K562 (cell line): ENCODE data around the gene CDK14. TPM values are rescaled to one million over a fixed set of nuclear protein-coding genes. Genes with fewer than 3 reads are reported as not detected.

Experiments used
- ATAC-seq: fragments of 200-7000 bp; cut with Tn5 transposase; 3 replicates; pipeline ENCODE4 v1.9.1; 2020; ENCODE audit warnings: moderate library complexity
- BruUV-seq: library from RNA; stranded (reverse); fragments of 400-500 nt; replicated peaks from 2 replicates; lab custom pipeline; 2021; lab: Mats Ljungman, UMichigan
- CTCF ChIA-PET: fragments of 300-600 bp; formaldehyde crosslinking; extraction: SDS; loops from one replicate; lab custom pipeline; 2021; ENCODE audit warnings: low intra/inter-chr PET ratio; lab: Yijun Ruan, JAX
- POLR2A ChIA-PET: fragments of 300-600, 350-650 bp; sonication (Branson Sonifier 250); formaldehyde crosslinking; extraction: SDS; loops from one replicate; lab custom pipeline; 2021; ENCODE audit warnings: antibody characterized with exemption, inconsistent platforms; lab: Yijun Ruan, JAX
- DNase-seq, 4 experiments: peaks; one replicate each; pipeline versions ENCODE4 v3.0.0 to v3.0.0-alpha.2; 2011 to 2018; ENCODE audit warnings: low spot score in 3 of 4, mixed read lengths in 3 of 4; ENCODE audit errors: extremely low read depth in 1 of 4
- FAIRE-seq: peaks from 2 replicates; lab custom pipeline; 2011; peaks lifted over from hg19 to GRCh38; lab: Jason Lieb, UNC
- H2AFZ ChIP-seq: 2 replicates; pipeline ENCODE4 v1.6.0; 2011; ENCODE audit warnings: low read depth, low read length, control low read depth, inconsistent platforms
- H3K27ac ChIP-seq: fragments of 200-600 bp; 3 replicates; pipeline ENCODE4 v1.8.0; 2011; ENCODE audit warnings: low read depth, mild to moderate bottlenecking, control low read depth, inconsistent platforms, low read length, moderate library complexity, mixed read lengths; ENCODE audit errors: extremely low read depth
- H3K27me3 ChIP-seq, 2 experiments: fragments of 300-600 bp in 1 of 2; 2 replicates in 1 of 2; 3 replicates in 1 of 2; pipeline versions ENCODE4 v1.6.0 to v1.8.0; 2011; ENCODE audit warnings: inconsistent platforms in 2 of 2, low read length in 2 of 2, mild to moderate bottlenecking in 1 of 2, mixed read lengths in 1 of 2, moderate library complexity in 1 of 2; ENCODE audit not compliant: control insufficient read depth in 2 of 2, insufficient read depth in 2 of 2
- H3K36me3 ChIP-seq: fragments of 300-600 bp; 3 replicates; pipeline ENCODE4 v1.8.0; 2011; ENCODE audit warnings: mild to moderate bottlenecking, low read length, inconsistent platforms; ENCODE audit not compliant: control insufficient read depth, insufficient read depth
- H3K4me1 ChIP-seq, 2 experiments: fragments of 200-600 bp in 1 of 2; replicated peaks in 1 of 2; 2 replicates in 1 of 2; 3 replicates in 1 of 2; pipeline versions ENCODE4 v1.5.1 to v1.8.0; 2011; ENCODE audit warnings: inconsistent platforms in 2 of 2, low read length in 2 of 2, mild to moderate bottlenecking in 1 of 2, mixed read lengths in 1 of 2, moderate library complexity in 1 of 2; ENCODE audit not compliant: control insufficient read depth in 2 of 2, insufficient read depth in 2 of 2
- H3K4me2 ChIP-seq: 2 replicates; pipeline ENCODE4 v1.6.1; 2011; ENCODE audit warnings: low read length, control low read depth, inconsistent platforms, mixed read lengths; ENCODE audit not compliant: insufficient read depth
- H3K4me3 ChIP-seq: fragments of 200-600 bp; sonication (generic), shearing (Covaris generic); 2 replicates; pipeline ENCODE4 v1.5.1; 2016; ENCODE audit warnings: control low read depth, inconsistent platforms
- H3K79me2 ChIP-seq: fragments of 200-600 bp; 3 replicates; pipeline ENCODE4 v1.8.0; 2011; ENCODE audit warnings: low read length, inconsistent platforms; ENCODE audit not compliant: control insufficient read depth, insufficient read depth
- H3K9ac ChIP-seq, 2 experiments: 2 replicates each; pipeline versions ENCODE4 v1.6.0 to v1.6.1; 2011; ENCODE audit warnings: low read depth in 2 of 2, low read length in 2 of 2, control low read depth in 1 of 2, inconsistent platforms in 1 of 2, mild to moderate bottlenecking in 1 of 2, mixed read lengths in 1 of 2; ENCODE audit not compliant: insufficient read depth in 1 of 2
- H3K9me1 ChIP-seq: one replicate; pipeline ENCODE4 v1.6.0; 2011; ENCODE audit warnings: inconsistent platforms, mild to moderate bottlenecking, low read length, moderate library complexity; ENCODE audit not compliant: control insufficient read depth, insufficient read depth
- H3K9me3 ChIP-seq: replicated peaks from 2 replicates; pipeline ENCODE4 v1.5.1; 2011; ENCODE audit warnings: low read depth, low read length, inconsistent platforms; ENCODE audit not compliant: control insufficient read depth, insufficient read depth
- H4K20me1 ChIP-seq: replicated peaks from 2 replicates; pipeline ENCODE4 v1.6.1; 2011; ENCODE audit warnings: low read length, inconsistent platforms, mixed read lengths; ENCODE audit not compliant: control insufficient read depth, insufficient read depth
- E2F3 ChIP-seq: fragments of 250-450 bp; sonication (Bioruptor Pico); IDR thresholded peaks from 2 replicates; pipeline ENCODE4 v1.4.0; 2020; ENCODE audit warnings: mild to moderate bottlenecking
- FOXP1 ChIP-seq: sonication (generic); formaldehyde crosslinking; IDR thresholded peaks from 2 replicates; pipeline ENCODE4 v1.8.0; 2022; ENCODE audit warnings: mild to moderate bottlenecking, missing genetic modification reagents
- NR1H2 ChIP-seq: sonication (generic); formaldehyde crosslinking; IDR thresholded peaks from 2 replicates; pipeline ENCODE4 v1.4.0; 2020; ENCODE audit warnings: mild to moderate bottlenecking, missing genetic modification reagents
- RBFOX2 ChIP-seq: fragments of 200-400 bp; formaldehyde crosslinking; IDR thresholded peaks from 2 replicates; pipeline ENCODE4 v1.6.1; 2017; ENCODE audit warnings: low read depth, mild to moderate bottlenecking, low read length, moderate library complexity
- THRB ChIP-seq: fragments of 450-650 bp; formaldehyde crosslinking; conservative IDR thresholded peaks from 2 replicates; pipeline ENCODE4 v1.4.0; 2022; ENCODE audit warnings: mild to moderate bottlenecking, missing genetic modification characterization
- ZBTB2 ChIP-seq: fragments of 450-650 bp; IDR thresholded peaks from 2 replicates; pipeline ENCODE4 v1.6.1; 2016; ENCODE audit warnings: antibody characterized with exemption
- ZBTB7A ChIP-seq: IDR thresholded peaks from 2 replicates; pipeline ENCODE4 v1.6.1; 2011; ENCODE audit warnings: low read depth, mild to moderate bottlenecking, low read length, moderate library complexity, borderline replicate concordance; ENCODE audit not compliant: control insufficient read depth
- WGBS: fragments of 100-300 bp; shearing (Covaris generic); methylation state at CpG from one replicate; pipeline ENCODE4 v1.1.6; 2016; ENCODE audit warnings: low coverage, mixed read lengths; ENCODE audit not compliant: insufficient coverage; ENCODE audit errors: missing lambda C conversion rate; 5-methylcytosine and 5-hydroxymethylcytosine counted together
- in situ Hi-C: fragments of 300-500 bp; cut with MboI; formaldehyde crosslinking; loops from 4 replicates; pipeline ENCODE4 v1.15.0; 2018; ENCODE audit warnings: inconsistent platforms, mixed read lengths
- intact Hi-C: fragments of 100-400 bp; cut with micrococcal nuclease; formaldehyde crosslinking; loops from 2 replicates; pipeline ENCODE4 v1.14.2; 2022
- polyA plus RNA-seq, 8 experiments: library from polyadenylated mRNA; depleted of rRNA in 4 of 8; stranded (reverse) in 5 of 8; unstranded in 3 of 8; fragments of >200 nt; fragmentation: Nextera tagmentation in 2 of 8; fragmentation: Illumina TruSeq in 1 of 8; extraction: Ambion mirVana in 2 of 8; extraction: Trizol in 1 of 8; gene quantifications; 2 replicates each; pipeline versions ENCODE4 v1.2.1 to v1.2.3, GENCODE V29; 2011 to 2014; ENCODE audit warnings: inconsistent platforms in 1 of 8, missing spikeins in 1 of 8
- total RNA-seq, 7 experiments: library from RNA; depleted of rRNA in 6 of 7; stranded (reverse); fragments of >200 nt in 6 of 7; fragmentation: Illumina TruSeq in 2 of 7; extraction: Trizol in 2 of 7; gene quantifications; 2 replicates each; pipeline versions ENCODE4 v1.2.1 to v1.2.3, GENCODE V29; 2011 to 2021; ENCODE audit warnings: low replicate concordance in 1 of 7

CDK14 gene
- total and polyA plus RNA-seq, 9 of the 15 experiments (the other 6 are each of a cell fraction or from before 2014, with no cell fraction given), result 0.03 to 0.91 (median 0.16) TPM

DNA sequence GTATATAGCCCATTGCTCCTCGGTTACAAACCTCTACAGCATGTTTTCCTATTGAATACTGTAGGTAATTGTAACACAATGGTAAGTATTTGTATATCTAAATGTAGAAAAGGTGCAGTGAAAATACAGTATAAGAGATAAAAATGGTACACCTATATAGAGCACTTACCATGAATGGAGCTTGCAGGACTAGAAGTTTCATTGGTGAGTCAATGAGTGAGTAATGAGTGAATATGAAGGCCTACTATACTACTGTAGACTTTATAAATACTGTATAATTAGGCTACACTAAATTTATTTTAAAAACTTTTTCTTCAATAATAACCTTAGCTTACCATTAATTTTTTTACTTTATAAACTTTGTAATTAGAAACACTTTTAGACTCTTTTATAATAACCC lies 239.7 kb downstream of the CDK14 start:
- POLR2A ChIA-PET, result no interaction called here
- WGBS, result 0% methylated on average over 1 of the region's 1 CpG

DNA sequence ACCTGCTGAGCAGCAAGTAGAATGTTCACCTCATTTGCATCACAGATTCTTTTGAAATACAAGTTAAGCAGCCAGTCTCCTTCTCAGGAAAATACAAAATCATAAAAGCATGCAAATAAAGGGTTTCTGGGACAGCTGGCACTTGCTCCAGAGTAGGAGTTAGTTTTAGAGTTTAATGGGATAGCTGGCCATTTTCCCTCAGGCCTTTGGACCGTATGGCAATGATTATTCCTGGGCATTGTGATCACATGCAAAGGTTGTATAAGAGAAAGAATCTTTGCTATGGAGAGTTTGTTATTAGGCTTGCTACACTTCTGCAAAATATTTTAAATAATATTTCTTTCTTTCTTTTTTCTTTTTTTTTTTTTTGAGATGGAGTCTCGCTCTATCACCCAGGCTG lies 240.8 kb downstream of the CDK14 start:
- no peaks in the 10 kb centered on the region for H4K20me1 ChIP-seq
- in situ Hi-C loops, result no loop called here
- H3K4me1 ChIP-seq, result no peaks in the 10 kb centered on the region
- FAIRE-seq, result no peak
- 0% methylated on average over 2 of the region's 2 CpGs for WGBS
- no peak for DNase-seq
- H3K9me3 ChIP-seq, result no peaks in the 10 kb centered on the region; the same call in 1 of the 2 replicates
- H3K9me1 ChIP-seq, result no peaks in the 10 kb centered on the region
- TF ChIP-seq ZBTB7A (no peak), ZBTB2 (no peak), THRB (no peak), NR1H2 (CRISPR knock-in tag) (no peak)
- TF ChIP-seq, all 486 proteins: peak for 0
- Histone ChIP-seq H3K27me3 (no peaks in the 10 kb centered on the region), H3K4me2 (no peak overlapping the region), H3K27ac (no peak overlapping the region), H3K9ac (no peak overlapping the region), H3K4me3 (no peak overlapping the region), H3K79me2 (no peaks in the 10 kb centered on the region), H3K36me3 (no peaks in the 10 kb centered on the region), H2AFZ (no peak overlapping the region)
- BruUV-seq, result no TSS peak
- intact Hi-C loops, result no loop called here
- no peak for ATAC-seq
- ChIA-PET POLR2A (no interaction called here), CTCF (interaction anchor here (0.7 kb wide), 1 partner anchor 91 kb away, joined by 4 read pairs; no protein-coding TSS in a partner anchor)

More for the DNA sequence above, 239.7 kb downstream of the CDK14 start:
- in situ Hi-C loops (no loop called here), intact Hi-C loops (no loop called here)
- no peak for DNase-seq
- BruUV-seq, result no TSS peak
- CTCF ChIA-PET, result no interaction called here
- TF ChIP-seq E2F3, result no peak
- no peak for TF ChIP-seq RBFOX2
- TF ChIP-seq FOXP1, result no peak
- Histone ChIP-seq H3K4me2 (no peak overlapping the region), H3K27ac (no peak overlapping the region), H3K27me3 (no peaks in the 10 kb centered on the region), H3K36me3 (no peaks in the 10 kb centered on the region), H3K9me3 (no peaks in the 10 kb centered on the region; the same call in 1 of the 2 replicates), H3K4me1 (no peaks in the 10 kb centered on the region), H3K4me3 (no peak overlapping the region), H4K20me1 (no peaks in the 10 kb centered on the region), H3K9ac (no peak overlapping the region), H3K9me1 (no peaks in the 10 kb centered on the region), H2AFZ (no peak overlapping the region), H3K79me2 (no peaks in the 10 kb centered on the region)
- FAIRE-seq, result no peak
- ATAC-seq, result no peak
